NCI-H2196 (cell line): Measurements from ENCODE around the gene EGR2.

Source experiments
- DNase-seq: peaks from one replicate; lab custom pipeline; 2025; ENCODE audit not compliant: unreplicated experiment; lab: John Stamatoyannopoulos, UW

The EGR2 gene

DNA sequence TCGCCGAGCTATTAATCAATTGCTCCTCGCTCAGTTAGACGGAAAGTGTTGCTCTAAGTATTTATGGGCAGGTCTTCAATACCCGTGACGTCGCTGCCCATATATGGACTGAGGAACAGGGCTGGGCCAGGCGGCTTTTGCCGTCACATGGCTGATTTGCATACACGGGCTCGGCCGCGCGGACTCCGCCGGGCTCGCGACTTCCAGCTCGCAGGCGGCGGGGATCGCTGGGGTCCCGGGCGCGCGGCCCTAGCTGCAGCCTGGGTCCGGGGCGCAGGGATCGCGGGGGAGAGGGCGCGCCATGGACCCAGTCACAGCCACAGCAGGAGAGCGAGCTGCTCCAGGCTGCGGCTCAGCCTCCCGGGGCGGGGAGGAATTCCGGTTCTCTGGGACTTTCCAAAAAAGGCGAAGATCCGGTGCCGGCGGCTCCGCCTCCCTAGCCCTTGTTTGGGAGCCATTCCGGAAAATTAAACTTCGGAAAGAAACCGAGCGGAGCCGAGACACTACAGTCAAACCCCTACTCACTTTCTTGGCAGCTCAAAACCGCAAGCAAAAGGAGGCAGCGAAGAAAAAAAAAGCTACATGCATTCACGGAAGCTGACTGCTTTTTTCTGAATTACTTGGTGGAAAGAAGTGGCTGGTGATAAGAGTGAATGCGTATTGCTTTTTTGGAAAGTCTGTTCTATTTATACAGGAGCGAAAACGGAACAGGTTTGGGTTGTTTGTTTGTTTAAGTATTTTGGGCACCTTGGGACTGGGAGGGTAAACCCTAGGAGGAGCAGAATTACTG lies at the start of gene EGR2:
TSS of gene EGR2 (minus strand) at position 36 of the 790 bp plus-strand sequence. CDS start 337 bp downstream, outside the sequence.
- DNase-seq, result peak; percentile 70

- DNase-seq, result no peak
Measured at GRCh38 chr10:62862447-62862846, 46.3 kb upstream of the EGR2 start.

DNA sequence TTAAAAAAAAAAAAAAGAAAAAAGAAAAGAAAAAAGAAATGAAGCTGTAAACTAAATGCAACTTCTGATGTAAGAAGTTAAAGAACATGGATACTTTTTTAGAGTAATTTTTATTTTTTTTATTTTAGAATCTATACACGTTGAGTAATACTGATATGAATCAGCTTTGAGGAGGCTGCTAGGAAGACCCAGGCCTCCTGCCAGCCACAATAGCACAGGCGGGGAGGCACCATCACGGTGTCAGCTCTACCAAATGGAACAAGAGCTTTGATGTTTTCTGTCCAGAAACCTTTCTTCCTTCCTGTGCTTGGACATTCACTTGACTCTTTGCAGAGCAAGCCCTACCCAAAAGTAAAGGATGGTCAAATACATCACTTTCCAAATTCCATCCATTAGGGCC lies 45.3 kb upstream of the EGR2 start:
- no peak for DNase-seq

- no peak for DNase-seq
Measured at GRCh38 chr10:62860946-62861345, 44.8 kb upstream of the EGR2 start.

DNA sequence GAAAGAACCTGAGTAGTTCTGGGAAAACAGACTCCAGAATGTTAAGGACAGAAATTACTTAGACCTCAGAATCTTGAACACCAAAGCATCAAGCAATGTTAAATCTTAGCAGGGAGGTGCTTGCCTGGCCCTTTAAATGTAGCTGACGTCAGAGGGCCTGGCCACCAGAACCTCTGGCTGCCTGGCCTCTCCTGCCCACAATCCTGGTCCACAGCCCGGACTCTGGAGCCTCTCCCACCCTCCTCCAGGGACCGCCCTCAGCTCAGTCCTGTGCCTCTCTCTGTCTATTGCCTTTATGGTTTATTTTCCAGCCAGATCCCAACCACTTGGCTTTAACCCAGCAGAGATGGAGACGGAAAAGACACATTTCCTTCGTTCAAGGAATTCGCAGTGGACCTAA lies 42.2 kb upstream of the EGR2 start:
- no peak for DNase-seq

- DNase-seq, result no peak
Measured at GRCh38 chr10:62856021-62856420, 39.9 kb upstream of the EGR2 start.

DNA sequence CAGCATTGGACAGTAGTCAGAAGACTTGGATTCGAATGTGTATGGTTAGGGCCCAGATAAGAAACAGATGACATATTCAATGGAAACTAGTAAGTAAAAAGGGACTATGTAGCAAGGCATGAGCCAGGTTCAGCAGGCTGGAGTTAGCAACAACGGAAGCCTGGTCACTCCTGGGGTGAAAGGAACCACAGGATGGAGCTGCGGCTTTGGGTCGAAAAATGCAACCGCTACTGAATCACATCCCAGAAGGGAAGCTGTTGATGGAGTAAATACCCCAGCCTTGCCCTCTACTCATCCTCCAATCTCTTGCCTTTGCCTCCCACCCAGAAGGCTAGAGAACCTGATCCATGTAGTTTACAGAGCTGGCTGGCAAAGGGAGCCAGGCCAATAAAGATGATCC lies 37.5 kb upstream of the EGR2 start:
- no peak for DNase-seq

DNA sequence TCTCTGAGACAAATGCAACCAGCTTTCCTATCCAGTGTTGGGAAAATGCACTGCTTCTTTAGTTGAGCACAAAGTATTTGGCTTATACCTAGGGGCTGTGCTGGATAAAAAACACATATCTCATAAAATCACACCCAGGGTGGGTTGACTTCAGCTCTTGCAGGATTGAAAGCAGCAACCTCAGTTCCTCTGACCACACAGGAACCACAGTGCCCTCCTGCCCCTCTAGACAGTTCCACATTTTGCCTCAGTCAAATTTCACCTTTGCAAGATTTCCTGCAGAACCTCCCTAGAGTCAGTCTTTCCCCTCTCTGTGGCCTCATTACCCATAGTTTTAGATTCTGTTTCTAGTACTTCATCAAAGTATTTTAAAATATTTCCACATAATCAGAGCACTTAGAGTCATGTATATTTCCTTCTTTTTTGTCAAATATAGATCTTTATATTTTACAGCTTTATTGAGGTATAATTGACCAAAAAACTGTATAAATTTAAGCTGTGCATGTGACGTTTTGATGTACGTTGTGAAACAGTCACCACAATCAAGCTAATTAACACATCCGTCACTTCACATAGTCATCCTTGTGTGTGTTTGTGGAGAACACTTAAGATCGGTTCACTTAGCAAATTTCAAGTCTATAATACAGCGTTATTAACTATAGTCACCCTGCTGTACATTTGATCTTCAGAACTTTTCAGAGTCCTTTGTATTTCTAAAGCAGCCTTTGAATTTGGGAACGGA lies 37.0 kb upstream of the EGR2 start:
- no peak for DNase-seq

DNA sequence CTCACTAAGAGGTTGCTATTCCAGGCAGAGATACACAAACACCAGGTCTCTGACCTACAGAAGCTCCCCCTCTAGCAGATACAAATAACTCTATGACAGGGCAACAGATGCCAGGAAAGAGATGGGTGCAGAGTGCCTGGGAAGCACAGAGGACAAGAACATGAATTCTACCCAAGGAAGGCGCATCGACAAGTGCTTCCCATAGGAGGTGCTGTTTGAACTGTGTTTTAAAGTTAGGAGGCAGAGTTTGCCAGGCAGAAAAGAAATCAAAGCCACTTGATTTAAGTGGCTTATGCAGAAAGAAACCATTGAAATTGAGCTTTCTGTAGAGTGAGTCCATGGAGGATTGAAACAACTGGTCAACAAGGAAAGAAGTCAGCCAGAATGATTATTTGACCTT lies 35.3 kb upstream of the EGR2 start:
- DNase-seq, result no peak

GRCh38 chr10:62850646-62851045 lies 34.5 kb upstream of the EGR2 start:
- DNase-seq, result no peak

GRCh38 chr10:62847433-62847832 lies 31.3 kb upstream of the EGR2 start:
- DNase-seq, result no peak

DNA sequence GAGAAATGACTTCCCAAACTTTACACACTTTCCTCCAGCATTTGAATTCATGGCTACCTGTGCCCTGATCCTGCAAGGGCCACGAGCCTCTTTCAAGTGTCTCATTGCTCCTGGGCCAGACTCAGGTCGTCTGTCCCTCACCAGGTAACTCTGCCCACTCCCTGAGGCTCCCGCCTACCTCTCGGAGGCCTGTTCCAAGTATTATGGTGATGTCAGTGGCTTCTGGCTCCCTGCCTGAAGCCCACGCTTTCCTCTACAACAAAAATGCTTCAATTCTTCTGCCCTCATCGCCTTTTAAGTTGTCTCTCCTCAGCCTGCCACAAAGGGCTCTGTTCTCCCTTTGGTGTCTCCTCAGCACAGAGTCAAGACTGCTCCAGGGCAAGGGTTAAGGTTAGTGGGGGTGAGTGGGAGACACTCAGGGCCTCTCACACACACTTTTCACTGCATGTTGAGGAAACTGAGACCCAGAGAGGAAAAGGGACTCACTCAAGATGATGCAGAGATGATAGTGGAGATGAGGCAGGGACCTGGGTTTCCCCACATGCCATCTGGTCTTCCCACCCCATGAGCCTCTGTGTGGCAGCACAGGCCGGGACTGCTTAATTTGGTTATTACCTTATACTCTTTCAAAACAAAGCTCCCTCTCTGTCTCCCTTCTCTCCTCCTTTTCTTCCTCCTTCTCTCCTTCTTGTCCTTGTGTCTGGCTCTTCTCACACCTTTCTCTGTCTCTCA lies 28.3 kb upstream of the EGR2 start:
- no peak for DNase-seq

DNA sequence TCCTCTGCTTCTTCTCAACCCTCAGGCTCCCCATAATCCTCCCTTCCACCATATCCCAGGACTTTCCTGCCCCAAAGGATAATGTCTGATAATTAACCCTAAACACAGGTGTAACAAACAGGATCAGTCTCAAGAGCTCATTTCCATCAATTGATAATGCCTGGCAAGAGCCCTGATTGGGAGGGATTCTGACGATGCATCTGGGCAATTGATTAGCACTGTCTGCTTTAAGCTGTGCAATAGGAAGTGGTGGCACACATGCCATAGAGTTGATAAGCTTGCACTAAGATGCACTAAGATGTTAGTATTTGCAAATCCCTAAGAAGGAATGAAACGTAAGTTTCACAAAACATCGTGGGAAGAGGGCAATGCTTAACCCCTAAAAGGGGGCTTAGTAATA lies 27.4 kb upstream of the EGR2 start:
- DNase-seq, result no peak

DNA sequence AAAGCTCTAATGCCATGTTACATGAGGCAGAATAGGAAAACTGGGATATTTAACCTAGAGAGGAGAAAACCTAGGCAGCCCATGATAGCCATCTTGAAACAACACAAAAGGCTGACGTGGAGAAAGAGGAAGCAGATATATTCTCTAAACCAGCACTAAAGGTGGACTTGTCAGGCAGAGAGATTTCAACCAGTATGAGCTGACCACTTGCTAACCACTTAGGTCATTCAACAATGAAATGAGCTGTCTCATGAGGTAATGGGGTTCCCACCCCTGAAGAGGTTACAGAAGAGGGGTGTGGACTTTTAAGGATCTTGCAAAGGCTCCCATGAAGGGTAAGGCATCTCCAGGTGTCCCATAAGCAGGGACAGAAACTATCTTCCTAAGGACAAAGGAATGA lies 26.8 kb upstream of the EGR2 start:
- no peak for DNase-seq

DNA sequence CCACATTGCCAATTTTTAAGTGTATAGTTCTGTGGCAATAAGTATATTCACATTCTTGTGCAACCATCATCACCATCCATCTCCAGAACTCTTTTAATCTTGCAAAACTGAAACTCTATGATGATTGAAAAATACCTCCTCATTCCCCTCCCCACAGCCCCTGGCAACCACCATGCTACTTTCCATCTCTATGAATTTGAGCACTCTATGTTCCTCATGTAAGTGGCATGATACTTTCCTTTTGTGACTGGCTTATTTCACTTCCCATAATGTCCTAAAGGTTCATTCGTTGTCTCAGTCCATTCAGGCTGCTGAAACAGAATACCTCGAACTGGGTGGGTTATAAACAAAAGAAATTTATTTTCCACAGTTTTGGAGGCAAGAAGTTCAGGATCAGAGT lies 23.4 kb upstream of the EGR2 start:
- no peak for DNase-seq

DNA sequence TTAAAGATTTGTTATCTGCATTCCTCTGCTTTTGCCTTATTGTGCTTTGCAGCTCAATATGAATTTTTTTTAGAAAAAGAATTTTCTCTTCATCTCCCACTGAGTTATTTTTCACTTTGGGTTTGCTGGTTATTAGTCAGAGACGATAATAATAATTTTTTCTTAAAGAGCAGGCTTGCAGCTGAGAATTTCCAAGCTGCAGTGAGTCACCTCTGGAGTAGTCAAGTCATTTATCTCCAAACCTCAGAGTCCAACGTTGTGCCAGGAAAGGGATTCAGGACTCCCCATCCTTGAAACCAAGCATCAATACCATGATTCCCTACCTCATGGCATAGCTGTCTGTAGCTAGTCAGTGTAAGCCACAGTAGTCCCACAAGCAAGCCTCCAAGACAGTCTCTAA lies 15.2 kb upstream of the EGR2 start:
- no peak for DNase-seq

DNA sequence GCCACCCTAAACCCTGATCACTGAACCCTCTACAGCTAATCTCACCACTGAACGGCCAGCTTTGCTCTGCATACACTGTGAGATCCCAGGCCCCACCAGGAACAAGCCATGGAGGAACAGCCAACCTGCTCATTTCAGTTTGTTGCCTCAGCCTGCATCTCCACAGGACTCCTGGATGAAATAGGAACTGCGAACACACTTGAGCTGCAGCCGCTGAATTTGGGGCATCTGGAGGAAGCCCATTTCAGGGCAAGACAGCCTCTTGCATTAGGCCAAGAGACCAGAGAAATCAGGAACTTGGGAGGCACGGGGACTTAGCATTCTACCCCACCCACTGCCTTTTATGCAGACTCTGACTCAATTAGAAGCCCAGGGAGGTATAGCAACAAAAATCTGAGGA lies 14.5 kb upstream of the EGR2 start:
- DNase-seq, result no peak

GRCh38 chr10:62829622-62830021 lies 13.5 kb upstream of the EGR2 start:
- DNase-seq, result no peak

DNA sequence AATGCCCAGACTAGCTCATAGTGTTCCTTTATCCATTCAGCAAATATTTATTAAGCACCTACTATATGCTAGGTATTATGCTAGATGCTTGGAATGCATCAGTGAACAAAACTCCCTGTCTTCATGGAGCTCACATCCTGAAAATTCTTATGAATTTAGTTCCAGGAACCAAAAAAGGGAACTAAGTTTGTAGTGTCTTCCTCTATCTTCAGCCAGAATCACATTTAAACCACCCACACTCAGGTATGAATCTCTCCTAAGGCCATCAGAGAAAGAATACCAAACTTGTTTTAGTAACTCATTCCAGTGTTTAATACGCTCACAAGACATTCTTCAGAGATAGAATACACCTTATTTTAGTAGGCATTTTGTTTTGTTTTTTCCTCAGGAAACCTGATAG lies 10.1 kb upstream of the EGR2 start:
- DNase-seq, result no peak

DNA sequence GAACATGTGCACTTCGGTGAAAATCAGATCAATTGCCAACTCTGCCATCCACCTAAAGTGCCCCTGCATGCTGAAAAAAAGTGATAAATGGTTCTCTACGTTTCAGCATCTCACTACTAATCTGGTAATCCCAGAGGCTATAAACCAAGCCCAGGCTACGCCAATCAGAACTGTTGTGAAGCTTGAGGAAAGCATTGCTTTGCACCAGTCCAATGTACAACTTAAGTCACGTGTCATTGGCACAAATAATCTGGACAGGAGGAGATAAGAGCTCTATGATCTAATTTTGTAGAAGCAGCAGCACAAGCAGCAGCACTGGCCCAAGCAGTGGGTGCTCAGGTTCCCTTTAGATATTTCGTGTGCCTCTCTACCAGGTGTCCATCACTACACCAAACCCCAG lies 4.4 kb upstream of the EGR2 start:
- no peak for DNase-seq

GRCh38 chr10:62819141-62819920 lies 3.2 kb upstream of the EGR2 start:
- peak; percentile 3 for DNase-seq
